A673 (cell line): ENCODE measurements around the gene FRAS1.

ENCODE experiments used
- EZH2 ChIP-seq: fragments of 200-600 bp; sonication (generic); IDR thresholded peaks from 2 replicates; pipeline ENCODE4 v1.6.1; 2017; ENCODE audit warnings: borderline replicate concordance, low read depth, mild to moderate bottlenecking, mixed read lengths, antibody characterized with exemption, low read length; ENCODE audit not compliant: poor library complexity, severe bottlenecking
- TF ChIP-seq, protein P1 (sequence below): fragments of 300-800, 200-600 bp; sonication (generic); conservative IDR thresholded peaks from 2 replicates; pipeline ENCODE4 v1.5.1; 2017; ENCODE audit warnings: low read depth, mild to moderate bottlenecking, antibody characterized with exemption, low read length, moderate library complexity, mixed read lengths

GRCh38 chr4:78310740-78311115 lies 253.6 kb downstream of the FRAS1 start:
- TF ChIP-seq EZH2 = no peak
- TF ChIP-seq, protein P1, sequence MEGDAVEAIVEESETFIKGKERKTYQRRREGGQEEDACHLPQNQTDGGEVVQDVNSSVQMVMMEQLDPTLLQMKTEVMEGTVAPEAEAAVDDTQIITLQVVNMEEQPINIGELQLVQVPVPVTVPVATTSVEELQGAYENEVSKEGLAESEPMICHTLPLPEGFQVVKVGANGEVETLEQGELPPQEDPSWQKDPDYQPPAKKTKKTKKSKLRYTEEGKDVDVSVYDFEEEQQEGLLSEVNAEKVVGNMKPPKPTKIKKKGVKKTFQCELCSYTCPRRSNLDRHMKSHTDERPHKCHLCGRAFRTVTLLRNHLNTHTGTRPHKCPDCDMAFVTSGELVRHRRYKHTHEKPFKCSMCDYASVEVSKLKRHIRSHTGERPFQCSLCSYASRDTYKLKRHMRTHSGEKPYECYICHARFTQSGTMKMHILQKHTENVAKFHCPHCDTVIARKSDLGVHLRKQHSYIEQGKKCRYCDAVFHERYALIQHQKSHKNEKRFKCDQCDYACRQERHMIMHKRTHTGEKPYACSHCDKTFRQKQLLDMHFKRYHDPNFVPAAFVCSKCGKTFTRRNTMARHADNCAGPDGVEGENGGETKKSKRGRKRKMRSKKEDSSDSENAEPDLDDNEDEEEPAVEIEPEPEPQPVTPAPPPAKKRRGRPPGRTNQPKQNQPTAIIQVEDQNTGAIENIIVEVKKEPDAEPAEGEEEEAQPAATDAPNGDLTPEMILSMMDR = no peak
